Measurements from ENCODE around the gene STPG4.

The STPG4 gene

DNA sequence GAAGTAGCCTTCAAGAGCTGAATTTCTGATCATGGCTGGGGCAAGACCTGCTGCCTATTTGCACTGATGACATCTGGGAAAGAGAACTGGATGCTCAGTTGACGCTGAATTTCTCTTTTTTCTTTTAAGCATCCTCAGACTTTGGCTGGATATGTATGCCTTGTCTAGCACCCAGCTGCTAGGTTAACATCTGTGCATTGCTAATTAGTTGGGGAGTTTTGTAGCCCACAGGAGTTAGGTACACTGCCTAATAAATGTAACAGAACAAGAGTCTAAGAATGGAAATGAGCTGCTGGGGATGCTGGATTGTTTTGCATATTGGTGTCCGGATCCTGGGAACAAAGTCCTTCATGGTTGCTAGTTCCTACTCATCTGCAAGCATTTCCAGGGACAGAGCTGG is 40.9 kb upstream of the STPG4 start:
- peaks cover 68% of the 10 kb centered on the region for H3K4me1 ChIP-seq
- H3K9me3 ChIP-seq = no peaks in the 10 kb centered on the region
- no peaks in the 10 kb centered on the region for H3K36me3 ChIP-seq
- TF ChIP-seq, protein P1, sequence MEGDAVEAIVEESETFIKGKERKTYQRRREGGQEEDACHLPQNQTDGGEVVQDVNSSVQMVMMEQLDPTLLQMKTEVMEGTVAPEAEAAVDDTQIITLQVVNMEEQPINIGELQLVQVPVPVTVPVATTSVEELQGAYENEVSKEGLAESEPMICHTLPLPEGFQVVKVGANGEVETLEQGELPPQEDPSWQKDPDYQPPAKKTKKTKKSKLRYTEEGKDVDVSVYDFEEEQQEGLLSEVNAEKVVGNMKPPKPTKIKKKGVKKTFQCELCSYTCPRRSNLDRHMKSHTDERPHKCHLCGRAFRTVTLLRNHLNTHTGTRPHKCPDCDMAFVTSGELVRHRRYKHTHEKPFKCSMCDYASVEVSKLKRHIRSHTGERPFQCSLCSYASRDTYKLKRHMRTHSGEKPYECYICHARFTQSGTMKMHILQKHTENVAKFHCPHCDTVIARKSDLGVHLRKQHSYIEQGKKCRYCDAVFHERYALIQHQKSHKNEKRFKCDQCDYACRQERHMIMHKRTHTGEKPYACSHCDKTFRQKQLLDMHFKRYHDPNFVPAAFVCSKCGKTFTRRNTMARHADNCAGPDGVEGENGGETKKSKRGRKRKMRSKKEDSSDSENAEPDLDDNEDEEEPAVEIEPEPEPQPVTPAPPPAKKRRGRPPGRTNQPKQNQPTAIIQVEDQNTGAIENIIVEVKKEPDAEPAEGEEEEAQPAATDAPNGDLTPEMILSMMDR (IDR thresholded peaks at IDR 0.05; ENCODE audit: low read depth, low read length) = no peak
- H3K27me3 ChIP-seq = no peaks in the 10 kb centered on the region
- no peak for DNase-seq
- no peak overlapping the region for H3K4me3 ChIP-seq (ENCODE audit: low read depth, low read length)

DNA sequence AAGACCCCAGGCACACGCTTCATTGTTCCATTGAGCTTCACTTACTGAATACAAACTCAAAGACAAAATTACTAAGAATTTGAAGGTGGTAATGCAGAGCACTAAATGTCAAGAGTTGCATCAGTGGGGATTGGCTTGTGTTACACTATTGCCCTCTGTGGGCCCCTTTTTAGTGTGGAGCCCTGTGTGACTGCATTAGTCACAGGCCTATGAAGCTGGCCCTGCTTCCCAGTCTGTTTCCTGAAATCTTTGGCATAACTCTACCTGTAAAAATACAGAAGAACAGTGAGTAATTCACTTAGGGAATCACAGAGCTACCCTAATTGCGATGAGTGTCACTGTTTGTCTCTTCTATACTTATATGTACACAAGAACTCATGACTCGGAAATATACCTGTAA is 40.0 kb upstream of the STPG4 start:
- TF ChIP-seq, protein P1 (IDR thresholded peaks at IDR 0.05; ENCODE audit: low read depth, low read length) = no peak
- H3K9me3 ChIP-seq = no peaks in the 10 kb centered on the region
- peaks cover 69% of the 10 kb centered on the region for H3K4me1 ChIP-seq
- H3K4me3 ChIP-seq (ENCODE audit: low read depth, low read length) = no peak overlapping the region
- no peak for DNase-seq
- no peaks in the 10 kb centered on the region for H3K27me3 ChIP-seq
- H3K36me3 ChIP-seq = no peaks in the 10 kb centered on the region

DNA sequence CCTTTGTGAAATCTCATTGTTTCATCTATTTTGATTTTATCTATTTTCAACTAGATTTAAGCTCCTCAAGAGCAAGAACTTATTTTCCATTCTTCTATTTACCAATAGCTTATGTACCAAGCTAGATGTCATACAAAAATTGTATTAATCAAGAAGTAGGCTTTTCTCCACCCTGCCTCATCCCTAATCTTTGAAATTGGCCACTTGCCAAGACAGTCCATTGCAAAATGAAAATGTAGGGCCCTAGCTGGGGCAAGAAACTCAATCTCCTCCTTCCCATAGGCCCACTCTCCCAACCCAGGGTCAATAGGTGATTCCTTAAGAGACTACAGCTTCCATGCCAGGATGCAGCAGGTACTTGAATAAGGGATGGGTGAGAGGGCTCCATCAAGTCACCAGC is 39.3 kb upstream of the STPG4 start:
- TF ChIP-seq, protein P1 (IDR thresholded peaks at IDR 0.05; ENCODE audit: low read depth, low read length) = no peak
- Histone ChIP-seq H3K4me3 (ENCODE audit: low read depth, low read length) (no peak overlapping the region), H3K9me3 (no peaks in the 10 kb centered on the region), H3K4me1 (peaks cover 70% of the 10 kb centered on the region), H3K27me3 (no peaks in the 10 kb centered on the region), H3K36me3 (no peaks in the 10 kb centered on the region)
- DNase-seq = no peak

DNA sequence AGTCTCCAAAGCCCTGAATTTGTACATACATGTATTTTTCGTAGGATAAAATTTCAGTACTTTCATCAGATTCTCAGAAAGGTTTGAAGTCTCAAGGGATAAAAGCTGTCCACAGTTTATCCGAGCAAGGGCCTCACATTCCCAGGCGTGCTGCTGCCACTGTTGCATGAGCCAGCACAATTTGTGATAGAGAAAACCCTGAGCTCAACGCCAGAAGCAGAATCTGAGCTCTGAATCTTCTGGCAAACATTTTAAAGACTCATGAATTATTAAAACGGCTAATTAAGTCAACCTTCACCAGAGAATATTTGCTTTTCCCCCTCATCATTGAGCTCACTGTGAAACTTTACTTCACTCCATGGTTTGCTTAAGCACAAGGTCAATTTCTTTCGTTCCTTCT is 38.5 kb upstream of the STPG4 start:
- TF ChIP-seq, protein P1 (IDR thresholded peaks at IDR 0.05; ENCODE audit: low read depth, low read length) = no peak
- no peak for DNase-seq
- no peaks in the 10 kb centered on the region for H3K36me3 ChIP-seq
- peaks cover 62% of the 10 kb centered on the region for H3K4me1 ChIP-seq
- no peak overlapping the region for H3K4me3 ChIP-seq (ENCODE audit: low read depth, low read length)
- H3K9me3 ChIP-seq = no peaks in the 10 kb centered on the region
- no peaks in the 10 kb centered on the region for H3K27me3 ChIP-seq

DNA sequence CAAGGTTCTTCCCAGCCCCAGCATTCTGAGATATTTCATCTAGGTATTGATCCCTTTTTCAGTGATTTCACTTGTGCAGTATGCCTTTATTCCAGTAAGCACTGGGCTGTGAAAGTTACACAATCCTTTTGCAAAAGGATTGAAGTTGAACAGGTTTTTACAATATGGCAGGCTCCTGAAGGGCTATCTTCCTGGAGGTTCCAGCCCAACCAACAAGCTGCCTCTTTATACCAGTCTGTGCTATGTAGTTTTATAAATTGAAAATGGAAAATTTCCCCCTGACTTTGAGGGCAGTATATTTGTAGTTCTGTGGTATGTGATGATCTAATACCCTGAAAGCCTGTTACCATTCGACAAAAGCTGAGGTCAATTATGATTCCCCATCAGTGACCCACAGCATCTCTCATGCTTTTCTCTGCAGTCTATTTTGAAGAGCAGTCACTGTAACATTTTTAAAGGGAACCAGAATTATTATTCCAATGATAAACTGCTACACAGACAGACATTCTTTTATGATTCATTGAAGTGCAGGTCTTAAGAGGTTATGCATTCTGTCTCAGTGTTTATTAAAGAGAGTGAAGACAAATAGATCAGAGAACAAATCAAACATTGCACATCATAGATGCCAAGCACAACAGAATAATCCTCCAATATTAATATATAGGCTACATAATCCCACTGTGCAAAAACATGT is 35.2 kb upstream of the STPG4 start:
- TF ChIP-seq, protein P1 (IDR thresholded peaks at IDR 0.05; ENCODE audit: low read depth, low read length) = no peak
- Histone ChIP-seq H3K4me3 (ENCODE audit: low read depth, low read length) (no peak overlapping the region), H3K9me3 (no peaks in the 10 kb centered on the region), H3K36me3 (no peaks in the 10 kb centered on the region), H3K27me3 (no peaks in the 10 kb centered on the region), H3K4me1 (peaks cover 70% of the 10 kb centered on the region)
- no peak for DNase-seq

DNA sequence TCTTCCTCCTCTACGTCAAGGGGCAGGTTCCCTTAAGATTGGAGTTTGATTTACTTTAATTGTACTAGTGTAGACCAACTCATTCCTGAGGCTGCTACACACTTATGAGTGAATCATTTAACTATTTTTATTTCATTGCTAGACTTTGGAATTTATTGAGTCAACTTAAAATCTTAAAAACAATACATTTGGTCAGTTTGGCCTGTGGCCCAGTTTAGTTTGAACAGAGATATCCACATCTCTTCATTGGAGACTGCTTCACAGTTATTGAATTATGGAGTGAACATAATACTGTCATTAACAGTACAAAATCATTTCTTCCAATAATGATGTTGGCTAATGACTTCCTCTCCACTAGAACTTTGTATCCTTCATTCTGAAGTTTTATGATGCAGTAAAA is 34.5 kb upstream of the STPG4 start:
- H3K9me3 ChIP-seq = no peaks in the 10 kb centered on the region
- H3K4me1 ChIP-seq = peaks cover 68% of the 10 kb centered on the region
- H3K4me3 ChIP-seq (ENCODE audit: low read depth, low read length) = no peak overlapping the region
- no peak for DNase-seq
- no peaks in the 10 kb centered on the region for H3K27me3 ChIP-seq
- no peaks in the 10 kb centered on the region for H3K36me3 ChIP-seq
- TF ChIP-seq, protein P1 (IDR thresholded peaks at IDR 0.05; ENCODE audit: low read depth, low read length) = no peak

Measured in BE2C (cell line).